Measurements from ENCODE around the gene LRRC4B.
A peak's percentile ranks its signal among the peaks of the same experiment; 100 is the strongest.
"Not testable (repeated sequence)": the region's sequence is repeated elsewhere in the genome, so short reads cannot be mapped to it uniquely, and the experiment has no call there.

Gene LRRC4B

DNA sequence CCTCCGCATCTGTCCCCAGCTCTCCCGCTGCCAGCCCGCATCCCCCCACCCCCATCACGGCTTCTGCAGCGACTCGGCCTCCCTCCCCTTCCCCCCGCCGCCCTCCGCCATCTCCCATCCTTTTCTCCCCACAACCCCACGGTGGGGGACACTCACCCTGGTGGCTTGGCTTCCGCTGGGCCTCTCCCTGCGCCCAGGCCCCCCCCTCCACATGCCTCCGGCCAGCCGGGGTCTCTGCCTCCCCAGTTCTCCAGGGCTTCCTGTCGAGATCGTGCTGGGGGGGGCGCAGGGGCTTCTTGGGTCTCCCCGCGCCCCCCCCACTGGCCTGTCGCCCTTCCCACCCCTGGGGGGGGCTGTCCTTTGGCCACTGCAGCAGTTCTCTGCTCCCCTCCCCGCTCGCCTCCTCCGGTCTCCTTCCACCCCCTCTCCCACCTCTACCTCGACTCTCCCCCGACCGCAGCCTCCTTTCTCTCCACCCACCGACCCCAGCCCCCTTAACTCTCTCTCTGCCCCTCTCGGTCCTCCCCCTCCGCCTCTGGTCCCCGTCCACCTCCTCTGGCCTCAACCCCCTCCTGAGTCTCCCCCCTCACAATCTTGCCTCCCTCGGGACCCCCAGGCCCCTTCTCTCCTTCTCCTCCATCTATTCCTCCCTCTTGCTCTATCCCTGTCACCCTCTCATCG, 17.1 kb downstream of the LRRC4B start:
- DNase-seq, result no peak

DNA sequence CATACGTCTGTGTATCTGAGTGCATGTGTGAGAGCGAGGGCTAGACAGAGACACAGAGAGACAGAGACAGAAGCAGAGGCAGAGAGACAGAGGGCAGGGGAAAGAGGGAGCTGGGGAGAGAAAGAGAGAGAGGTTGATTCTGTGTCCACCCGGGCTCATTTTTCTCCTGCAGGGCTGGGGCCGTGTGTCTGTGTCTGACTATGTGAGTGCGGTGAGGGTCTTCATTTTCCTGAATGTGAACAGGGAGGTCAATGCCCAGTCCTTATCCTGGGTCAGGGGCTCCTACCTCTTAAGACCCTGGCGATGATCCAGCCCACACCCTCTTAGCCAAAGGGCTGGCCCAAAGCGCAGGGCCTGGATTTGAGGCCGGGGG, 17.7 kb downstream of the LRRC4B start:
- no peak for DNase-seq

DNA sequence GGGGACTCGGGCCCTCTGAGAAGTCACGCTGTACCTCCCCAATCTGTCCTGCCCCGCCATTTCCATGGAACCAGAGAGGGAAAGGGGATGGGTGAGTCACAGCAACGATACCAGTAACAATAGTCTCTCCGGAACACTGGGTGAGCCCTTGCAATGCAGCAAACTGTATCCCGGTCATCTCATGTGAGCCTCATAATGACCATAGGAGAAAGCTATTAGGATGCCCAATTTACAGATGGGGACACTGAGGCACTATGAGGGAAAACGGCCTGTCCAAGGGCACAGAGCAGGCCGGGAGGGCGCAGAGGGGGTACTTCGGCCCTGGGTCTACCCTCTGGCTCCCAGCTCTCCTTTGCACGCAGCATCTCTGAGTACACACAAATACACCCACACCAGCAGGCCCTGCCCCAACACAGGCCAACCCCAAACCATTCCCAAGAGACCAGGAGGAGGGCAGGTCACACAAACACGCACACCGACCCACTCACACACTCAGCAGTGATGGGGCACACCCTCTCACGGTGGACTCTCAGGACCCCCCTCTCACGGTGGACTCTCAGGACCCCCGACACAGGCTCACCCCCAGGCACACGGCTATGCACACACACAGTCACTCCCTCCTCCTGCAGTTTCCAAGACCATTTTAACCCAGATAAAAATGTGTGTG, 18.2 kb downstream of the LRRC4B start:
- DNase-seq, result no peak

DNA sequence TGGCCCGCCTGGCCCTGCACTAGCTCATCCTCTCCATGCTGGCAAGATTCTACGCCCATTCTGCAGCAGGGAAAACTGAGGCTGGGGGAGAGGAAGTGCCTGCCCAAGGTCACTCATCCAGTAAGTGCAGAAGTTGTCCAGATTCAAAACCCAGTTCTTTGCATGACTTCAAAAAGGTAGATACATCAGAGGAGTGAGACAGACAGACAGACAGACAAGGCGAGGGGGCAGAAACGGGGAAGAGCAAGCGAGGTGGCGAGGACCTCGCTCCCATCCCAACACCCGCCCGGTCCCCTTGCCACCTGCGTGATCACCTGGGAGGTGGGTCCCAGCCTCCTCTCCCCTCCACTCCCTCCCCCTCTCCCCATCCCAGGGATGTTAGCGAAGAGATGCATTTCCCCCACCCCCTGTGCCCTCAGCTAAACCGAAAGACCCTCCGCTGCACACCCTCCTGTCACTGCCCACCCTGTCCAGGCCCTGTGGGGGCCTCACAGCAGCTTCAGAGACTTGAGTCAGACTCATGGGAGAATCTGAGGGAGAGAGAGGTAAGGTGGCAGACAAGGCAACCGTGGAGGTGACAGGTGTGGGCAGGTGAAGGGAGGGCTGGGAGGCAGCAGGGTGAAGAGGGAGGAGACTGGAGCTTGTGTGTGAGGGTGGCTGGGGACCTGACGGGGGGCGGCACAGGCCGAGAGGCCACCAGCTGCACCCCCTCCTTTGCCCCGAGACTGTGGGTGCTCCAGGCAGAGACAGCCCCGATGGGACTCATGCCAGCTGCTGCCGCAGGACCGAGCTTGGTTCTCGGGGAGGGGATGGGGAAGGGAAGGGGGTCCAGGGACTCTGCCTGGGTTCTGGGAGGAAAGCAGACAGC, 18.9 kb downstream of the LRRC4B start:
- no peak for DNase-seq

DNA sequence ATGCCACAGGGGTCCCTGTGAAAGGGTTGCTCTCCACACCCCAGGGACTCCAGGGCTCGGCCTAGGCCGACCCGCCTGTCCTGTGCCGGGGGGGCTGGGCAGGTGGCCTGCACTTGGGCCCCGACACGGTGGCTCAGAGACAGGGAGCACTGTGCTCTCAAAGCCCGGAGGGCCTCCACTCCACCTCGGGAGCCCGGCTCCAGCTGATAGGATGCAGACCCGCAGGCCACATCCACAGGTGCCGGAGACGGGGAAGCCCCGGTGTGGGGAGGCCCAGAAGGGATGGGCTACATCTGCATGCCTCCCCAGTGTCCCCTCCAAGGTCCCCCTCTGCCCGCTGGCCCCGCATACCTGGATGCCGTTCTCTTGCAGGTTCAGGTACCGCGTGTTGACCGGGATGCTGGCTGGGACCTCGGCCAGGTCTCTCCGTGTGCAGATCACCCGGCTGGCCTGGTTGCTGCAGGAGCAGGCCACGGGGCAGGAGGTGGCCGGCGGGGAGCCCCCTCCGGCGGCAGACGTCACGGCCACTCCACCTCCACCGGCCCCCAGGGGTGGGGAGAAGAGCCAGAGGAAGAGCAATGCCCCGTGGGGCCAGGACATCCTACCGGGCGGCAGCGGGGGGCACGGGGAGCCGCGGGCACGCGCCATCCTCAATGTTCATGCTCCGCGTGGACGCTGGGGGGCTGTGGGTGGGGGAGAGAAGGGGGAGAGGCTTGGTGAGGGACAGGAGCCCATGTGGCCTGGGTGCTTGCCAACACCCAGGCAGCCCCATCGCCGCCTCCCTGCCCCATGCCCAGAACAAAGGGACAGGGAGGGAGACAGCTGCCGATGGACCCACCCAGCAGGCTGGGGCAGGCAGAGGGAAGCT, 19.8 kb downstream of the LRRC4B start:
- DNase-seq, result no peak

DNA sequence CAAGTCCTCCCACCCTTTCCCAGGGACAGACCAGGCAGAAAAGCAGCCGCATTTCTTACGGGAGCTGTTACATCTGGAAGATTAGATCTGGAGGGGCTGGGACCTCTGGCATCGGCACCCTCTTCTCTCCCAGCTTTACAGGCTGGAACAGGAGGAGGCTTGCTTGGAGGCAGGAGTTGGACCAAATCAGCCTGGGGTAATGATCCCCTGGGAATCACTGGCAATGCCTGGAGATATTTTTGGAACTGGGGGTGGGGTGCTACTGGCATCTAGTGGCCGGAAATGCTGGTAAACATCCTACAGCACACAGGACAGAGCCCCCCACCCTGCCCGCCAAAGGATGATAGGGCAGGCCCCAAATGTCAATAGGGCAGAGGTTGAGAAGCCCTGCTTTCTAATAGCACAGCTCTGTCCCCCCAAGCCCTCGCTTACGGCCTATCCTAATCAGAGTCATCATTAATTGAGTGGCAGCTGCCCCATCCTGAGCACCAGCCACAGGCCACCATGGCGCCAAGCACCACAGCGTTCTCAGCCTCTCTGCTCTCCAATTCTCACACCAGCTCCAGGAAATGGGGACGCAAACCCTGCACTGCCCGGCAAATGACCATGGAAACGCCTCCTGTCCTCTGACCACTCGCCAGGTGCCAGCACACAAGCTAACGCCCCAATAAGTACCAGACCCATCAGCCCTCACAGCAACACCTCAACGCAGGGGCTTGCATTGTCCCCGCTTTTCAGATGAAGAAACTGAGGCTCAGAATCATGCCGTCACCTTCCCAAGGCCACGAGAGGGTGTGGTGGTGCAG, 20.6 kb downstream of the LRRC4B start:
- DNase-seq, result no peak

DNA sequence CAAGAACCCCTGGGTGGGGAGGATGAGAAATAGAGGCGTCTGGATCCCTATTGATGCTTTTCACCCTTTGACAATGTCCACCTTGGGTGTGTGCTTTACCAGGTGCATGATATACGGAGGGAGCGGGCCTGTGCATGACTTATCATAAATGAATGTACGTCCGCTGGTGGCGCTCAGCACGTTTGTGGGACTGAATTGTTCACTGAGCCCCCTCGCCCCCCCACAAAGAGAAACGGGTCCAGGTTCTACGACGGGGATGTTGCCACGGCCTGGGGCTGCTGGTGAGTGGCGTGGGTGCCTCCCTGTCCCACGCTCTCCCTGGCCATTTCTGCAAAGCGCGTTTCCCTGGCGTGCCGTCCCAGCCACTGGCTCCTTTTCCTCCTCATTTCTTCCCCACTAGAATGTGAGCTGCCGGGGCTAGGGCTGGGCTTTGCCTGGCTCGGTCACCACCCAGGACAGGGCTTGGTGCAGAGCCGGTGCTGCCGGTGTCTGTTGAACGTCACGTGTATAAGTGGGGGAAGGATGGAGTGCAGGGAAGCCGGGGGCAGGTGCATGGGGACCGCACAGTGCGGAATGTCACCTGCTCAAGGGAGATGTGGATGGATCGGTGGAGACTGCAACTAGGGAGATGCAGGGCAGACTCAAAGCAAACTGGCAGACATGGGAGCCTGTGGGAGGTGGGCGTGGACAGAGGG, 21.6 kb downstream of the LRRC4B start:
- no peak for DNase-seq

DNA sequence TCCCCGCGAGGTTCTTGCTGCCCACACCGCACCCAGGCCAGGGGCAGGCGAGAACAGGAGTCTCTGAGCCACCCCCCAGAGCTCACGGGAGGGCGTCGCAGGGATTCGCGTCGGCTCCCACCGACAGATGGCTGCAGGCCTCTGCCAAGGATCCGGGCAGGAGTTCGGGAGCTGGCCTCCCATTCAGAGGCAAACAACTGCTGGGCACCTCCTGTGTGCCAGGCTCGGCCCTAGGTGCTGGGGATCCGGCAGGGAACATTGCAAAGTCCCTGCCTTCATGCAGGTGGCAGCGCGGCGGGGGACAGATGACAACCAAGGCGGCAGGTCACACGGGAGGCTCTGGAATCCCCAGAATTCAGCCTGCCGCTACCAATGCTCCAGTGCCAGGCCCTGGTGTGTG, 25.3 kb downstream of the LRRC4B start:
- DNase-seq, result no peak

DNA sequence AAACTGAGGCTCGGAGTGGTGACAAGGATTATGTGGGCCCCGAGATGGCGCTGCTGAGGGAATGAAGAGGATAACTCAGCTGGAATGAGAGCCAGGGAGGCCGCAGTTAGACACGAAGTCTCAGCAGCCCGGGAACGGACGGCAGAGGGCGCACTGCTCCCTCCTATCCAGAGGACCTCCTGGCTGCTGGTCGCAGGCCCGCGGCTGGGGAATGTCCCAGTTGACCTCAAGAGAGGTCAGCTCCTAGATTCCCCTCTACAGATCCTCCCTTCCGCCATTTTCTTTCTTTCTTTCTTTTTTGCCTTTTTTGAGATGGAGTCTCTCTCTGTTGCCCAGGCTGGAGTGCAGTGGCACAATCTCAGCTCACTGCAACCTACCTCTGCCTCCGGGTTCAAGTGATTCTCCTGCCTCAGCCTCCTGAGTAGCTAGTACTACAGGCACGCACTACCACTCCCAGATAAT, 30.4 kb downstream of the LRRC4B start:
- DNase-seq, result peak; percentile 79

DNA sequence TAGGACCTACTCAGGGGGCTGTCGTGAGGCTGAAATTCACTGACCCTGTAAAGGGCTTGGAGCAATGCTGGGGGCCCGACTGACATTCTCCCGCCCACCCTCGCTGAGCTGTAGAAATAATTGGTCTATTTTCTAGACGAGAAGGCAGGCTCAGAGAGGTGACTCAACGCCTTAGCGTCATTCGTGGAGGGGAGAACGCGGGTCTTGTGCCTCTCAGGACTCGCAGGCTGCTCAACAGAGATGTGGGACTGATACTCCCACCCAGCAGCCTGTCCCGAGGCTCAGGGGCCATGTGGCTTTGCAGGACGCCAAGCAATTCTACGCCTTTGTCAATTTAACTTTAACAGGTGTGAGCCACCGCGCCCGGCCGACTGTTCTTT, 30.9 kb downstream of the LRRC4B start:
- no peak for DNase-seq

DNA sequence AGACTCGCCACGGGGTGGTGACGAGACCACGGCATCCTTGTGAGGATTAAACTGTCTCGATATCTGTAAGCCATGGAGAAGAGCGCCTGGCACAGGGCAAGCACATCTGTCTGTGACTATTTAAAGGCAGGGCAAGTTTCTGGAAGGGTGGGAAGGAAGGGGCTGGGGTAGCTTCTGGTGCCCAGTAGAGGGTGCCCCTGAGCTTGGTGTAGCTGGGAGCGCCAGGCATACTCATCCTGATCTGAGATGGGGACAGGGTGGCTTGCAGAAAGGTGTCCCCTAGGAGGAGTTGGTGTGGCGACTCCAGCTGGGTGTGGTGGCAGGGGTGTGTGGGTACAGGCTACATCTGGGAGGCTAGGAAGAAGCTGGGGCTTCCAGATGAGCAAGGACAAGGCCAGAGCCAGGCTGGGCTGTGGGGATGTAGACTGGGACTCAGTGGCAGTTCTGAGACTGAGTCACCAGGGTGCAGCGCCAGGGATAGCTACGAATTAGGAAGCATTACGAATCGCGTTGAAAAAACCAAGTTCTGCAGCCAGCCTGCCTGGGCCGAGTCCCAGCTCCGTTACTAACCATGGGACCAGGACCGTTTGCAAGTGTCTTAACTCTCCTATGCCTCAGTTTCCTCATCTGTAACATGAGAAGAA, 31.5 kb downstream of the LRRC4B start:
- DNase-seq, result no peak

DNA sequence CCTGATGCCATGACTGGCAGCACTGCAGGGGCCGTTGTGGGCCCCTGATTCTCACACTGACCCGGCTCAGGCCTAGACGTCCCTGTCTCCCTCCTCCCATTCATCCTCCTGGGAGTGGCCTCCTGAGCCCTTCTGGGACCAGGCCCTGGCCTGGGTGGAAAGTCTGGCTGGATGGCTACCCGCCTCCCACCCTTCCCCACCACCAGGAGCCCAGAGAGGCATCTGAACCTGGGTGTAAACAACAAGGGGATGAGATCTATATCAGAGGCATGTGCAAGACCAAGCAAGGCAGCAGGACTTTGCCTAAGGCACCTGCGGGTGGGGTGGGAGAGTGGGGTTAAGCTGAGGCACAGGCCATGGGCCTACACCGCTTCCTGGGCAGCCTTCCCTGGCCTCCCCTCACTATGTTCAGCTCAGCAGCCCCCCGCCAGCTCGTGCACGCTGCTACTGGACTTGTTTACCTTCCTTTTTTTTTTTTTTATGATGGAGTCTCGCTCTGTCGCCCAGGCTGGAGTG, 32.5 kb downstream of the LRRC4B start:
- no peak for DNase-seq

DNA sequence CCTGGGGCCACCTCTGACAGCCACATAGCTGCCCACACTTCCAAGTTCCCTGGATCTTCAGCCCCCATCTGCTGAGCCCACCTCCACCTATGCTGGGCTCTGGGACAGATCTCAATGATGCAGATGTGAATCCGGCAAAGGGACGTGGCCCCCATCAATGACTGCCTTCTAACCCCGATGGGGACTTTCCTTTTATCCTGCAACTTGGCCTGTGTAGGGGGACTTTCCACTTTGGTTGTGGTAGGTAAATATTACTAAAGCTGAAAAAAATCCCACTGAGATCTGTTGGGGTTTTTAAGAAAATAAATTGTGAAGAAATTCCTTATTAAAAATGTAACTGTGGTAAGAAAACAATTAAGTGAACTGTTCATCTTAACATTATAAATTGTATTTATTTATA, 33.8 kb downstream of the LRRC4B start:
- no peak for DNase-seq

DNA sequence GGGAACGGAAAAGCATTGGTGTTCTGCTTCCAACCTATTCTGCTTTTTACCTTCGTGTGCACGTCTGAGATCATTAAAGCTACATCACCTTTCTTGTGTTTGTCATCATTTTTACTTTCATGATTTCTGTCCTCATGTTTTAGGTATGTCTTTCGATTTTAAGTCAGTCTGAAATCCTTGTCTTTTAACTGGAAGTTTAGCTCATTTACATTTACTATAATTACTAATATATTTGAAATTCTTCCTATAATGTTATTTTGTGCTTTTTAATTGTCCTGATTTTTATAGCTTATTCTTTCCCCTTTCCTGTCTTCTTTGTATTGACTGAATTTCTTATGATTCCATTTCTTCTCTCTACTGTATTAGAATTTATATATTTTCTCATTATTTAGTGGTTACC, 35.3 kb downstream of the LRRC4B start:
- DNase-seq, result no peak

DNA sequence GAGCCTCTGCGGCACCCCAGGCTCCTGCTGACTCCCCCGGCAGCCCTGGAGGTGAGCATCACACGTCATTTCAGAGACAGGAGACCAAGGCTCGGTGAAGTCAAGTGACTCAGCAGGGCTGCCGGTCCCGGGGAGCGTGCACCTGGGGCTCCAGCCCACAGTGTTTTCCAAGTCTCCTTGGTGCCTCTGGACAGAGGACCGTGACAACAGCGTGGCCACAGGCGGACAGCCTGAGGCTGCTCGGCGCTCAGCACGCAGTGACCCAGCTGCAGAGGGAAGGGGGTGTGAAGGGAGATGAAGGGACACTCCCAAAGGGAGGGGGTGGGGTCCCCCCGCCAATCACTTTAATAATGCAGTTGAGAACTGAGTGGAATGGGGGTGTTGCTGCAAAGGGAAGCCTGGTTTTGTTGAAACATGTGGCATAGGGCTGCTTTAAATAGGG, 37.0 kb downstream of the LRRC4B start:
- DNase-seq, result no peak

DNA sequence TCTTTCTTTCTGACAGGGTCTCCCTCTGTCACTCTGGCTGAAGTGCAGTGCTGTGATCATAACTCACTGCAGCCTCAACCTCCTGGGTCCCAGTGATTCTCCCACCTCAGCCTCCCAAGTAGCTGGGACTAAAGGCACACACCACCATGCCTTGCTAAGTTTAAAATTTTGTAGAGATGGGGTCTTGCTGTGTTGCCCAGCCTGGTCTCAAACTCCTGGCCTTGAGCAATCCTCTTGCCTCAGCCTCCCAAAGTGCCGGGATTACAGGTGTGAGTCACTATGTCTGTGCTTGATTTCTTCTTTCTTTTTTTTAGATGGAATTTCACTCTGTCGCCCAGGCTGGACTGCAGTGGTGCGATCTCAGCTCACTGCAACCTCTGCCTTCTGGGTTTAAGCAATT, 40.2 kb downstream of the LRRC4B start:
- not testable (repeated sequence) for DNase-seq

DNA sequence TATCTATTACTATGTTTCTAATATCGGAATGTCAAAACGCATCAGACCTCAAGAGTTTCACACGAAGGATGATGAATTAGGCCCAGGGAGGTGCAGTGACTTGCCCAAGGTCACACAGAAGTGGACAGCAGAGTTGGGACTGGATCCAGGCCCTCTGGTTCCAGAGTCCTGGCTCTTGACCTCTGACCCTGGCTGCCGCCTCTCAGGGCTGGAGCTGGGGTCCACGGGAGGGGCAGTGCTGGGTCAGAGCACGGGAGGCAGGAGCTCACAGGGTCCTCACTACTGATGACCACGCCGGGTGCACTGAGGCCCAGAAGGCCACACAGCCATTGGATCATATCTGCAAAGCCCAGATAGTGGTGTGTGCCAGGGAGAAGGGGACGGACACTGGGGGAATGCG, 45.4 kb downstream of the LRRC4B start:
- no peak for DNase-seq

DNA sequence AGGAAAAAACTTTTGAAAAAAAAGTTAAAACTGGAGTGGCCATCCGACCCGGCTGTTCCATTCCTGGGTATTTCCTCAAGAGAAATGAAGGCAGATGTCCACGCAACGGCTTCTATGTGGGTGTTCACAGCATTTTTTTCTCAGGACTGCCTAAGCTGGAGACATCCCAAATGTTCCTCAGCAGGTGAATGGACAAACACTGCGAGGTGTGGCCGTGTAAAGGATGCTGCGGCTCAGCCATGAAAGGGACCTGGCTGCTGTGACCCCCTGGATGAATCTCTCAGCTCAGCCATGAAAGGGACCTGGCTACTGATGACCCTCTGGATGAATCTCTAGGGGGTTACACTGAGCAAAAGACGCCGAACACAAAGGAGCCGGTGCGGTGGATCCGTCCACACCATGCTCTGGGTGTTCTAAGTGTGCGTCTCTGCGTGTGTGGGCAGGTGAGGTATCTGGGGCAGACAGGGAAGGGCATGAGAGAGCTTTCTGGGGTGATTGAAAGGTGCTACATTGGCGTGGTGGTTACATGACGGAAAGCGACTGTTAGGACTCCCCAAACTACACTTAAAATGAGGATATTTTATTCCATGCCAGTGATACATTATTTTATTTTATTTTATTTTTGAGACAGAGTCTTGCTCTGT, 47.3 kb downstream of the LRRC4B start:
- DNase-seq, result no peak

DNA sequence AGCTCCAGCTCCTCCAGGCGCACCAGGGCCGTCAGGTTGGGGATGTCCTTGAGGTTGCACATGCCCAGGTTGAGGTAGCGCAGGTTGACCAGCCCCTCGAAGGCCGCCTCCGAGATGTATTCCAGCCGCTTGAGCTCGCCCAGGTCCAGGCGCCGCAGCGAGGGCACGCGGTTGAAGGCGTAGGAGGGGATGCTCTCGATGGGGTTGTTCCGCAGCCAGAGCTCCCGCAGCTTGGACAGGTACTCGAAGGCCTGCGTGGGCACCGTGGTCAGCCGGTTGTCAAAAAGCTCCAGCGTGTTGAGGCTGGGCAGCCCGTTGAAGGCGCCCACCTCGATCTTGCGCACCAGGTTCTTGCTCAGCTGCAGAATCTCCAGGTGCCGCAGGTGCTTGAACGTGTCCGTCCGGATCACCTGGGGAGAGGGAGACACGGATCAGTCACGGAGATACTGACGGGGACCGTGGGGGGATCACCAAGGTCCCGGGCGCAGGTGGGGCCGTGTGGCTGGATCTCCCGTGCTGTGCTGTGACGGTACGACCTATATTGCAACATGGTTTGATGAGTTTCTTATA, 49.1 kb downstream of the LRRC4B start:
- DNase-seq, result no peak
